ENCODE data around the gene ZNF90.
"Not testable (repeated sequence)": the region's sequence is repeated elsewhere in the genome, so short reads cannot be mapped to it uniquely, and the experiment has no call there.

ZNF90 gene

DNA sequence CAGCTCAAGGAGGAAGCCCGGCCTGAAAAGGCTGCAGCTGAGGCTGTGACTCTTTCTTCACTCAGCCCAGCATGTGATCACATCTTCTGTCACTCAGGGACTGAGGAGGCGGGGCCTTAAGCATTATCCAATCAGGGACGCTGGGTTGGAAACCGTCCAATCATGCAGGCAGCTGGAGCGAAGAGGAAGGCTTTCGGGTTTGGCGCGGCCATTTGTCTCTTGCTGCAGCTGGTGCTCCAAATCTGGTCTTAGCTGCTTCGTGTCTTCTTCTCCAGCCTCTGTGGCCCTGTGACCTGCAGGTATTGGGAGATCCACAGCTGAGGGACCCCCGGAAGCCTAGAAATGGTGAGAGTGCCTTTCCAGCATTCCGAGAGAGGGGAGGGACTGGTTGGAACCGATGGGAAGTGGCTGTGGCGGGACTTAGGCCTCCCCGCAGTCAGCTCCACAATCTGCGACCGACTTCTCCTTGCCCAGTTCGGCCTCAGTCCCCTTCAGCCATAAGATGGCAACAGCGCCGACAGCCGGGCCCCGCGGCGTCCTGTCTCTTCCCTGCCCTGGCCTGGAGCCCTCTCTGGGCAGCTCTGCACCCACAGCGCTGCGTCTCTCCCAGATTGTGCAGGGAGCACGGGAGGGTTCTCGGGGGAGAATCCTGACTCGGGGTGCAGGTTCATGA is at the start of gene ZNF90:
TSS of gene ZNF90 (plus strand) at position 210 of the 673 bp plus-strand sequence. CDS start at position 343, 133 bp downstream.
- DNase-seq = peak; percentile 78 to 85

DNA sequence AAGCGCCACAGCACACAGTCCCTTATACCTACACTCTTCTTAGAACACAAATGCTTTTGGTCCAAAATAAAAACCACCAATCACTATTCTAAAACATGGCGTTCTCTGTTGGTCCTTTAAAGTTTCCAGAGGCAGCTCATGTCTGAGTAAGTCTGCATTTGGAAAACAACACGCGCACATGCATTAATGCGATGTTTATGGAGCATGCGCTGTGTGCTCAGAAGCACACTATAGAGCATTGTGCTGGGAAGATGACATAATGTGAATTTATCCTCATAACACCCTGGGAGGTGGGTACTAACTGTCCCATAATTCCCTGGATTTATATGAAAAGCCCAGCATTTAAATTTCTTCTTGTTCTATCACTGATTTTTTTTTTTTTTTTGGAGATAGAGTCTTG is 49.2 kb upstream of the ZNF90 start:
- no peak for DNase-seq

DNA sequence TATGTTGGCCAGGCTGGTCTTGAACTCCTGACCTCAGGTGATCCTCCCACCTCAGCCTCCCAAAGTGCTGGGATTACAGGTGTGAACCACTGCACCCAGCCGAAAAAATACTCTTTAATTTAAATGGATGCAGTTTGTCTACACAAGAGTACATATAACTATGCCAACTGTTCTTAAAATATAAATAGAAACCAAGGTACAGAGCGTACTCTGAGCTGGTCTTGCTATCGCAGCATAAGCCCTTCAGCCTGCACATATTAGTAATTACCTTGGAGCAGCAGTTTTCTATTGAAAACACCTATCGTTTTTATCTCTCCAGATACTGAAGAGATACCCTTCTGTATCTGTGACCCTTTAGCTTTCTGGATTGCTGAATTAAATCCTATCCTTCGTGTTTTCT is 41.9 kb upstream of the ZNF90 start:
- DNase-seq = no peak

DNA sequence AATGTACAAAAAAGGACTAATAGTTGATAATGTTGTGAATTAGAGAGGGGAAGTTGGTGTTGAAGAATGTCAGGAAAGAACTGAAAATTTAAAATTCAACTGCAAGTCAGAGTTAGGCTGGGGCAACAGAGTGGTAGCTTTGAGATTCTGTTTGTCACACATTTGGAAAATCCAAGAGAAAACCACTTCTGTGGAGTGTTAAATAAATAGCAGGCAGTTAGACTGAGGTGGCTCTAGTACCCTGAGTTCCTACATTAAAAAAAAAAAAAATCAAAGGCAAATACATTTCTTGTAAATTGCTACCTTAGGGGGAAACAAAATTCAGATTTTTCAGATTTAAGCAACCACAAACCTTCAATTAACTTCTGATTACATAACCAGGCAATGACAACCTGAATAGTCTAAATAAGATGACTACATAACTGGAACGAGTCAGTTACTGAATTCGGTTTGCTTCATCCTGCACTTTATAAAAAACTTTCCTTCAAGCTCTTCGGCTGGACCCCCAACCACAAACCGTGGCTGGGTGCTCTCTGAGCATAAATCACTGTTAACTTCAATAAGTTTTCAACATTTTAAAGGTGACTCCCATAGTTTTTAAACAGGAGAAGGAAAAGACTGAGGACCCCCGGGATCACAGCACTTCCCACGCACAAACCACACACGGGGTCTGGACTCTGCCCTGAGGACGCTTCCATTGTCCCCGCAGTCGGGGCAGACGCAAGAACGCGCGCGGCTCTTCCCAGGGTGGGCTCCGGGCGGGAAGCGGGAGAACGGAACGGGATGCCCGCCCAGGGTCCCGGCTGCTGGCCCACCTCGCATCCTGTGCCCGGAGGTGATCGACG is 39.2 kb upstream of the ZNF90 start:
- no peak for DNase-seq

DNA sequence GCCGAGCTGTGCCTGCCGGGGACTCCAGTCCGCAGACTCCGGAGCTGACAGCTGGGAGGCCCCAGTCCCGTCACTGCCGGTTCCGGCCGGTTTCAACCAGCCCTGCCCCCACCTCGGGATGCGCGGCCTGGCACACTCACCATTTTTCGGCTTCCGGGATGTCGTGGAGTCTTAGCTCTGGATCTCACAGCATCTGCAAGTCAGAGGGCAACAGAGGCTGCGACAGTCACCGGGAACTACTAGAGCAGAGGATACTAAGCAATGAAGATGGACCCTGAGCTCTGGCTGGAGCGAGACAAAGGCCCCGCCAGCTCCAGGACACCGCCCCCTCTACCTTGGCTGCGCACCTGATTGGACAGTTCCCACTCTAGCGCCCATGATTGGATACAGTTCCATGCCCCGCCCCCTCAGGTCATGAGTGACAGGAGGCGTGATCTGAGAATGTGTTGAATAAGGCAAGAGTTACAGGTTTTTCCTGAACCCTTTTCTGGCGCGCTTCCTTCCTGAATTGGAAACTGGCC is 38.5 kb upstream of the ZNF90 start, which contains the start of gene ZNF682:
TSS of gene ZNF682 (minus strand) at position 303 of the 521 bp plus-strand sequence. CDS start at position 143, 160 bp downstream.
- DNase-seq = peak; percentile 89 to 95

DNA sequence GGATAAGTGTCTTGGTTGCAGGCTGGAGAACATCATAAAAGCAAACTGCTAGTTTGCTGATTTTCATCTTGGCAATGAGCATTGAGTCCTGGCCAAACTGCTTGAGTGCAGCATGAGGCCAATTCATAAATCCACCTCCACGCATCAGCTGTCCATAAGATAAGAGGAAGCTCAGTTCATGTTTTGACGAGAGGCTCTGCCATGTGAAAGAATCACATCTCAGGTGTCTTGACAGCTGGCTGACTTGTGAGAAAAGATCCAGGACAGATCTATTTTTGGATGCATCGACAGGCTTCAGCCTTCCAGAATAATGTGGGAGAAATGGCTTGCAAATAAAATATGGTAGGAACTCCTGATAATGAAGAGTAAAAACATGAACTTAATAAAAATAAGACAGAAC is 33.1 kb upstream of the ZNF90 start:
- no peak for DNase-seq

DNA sequence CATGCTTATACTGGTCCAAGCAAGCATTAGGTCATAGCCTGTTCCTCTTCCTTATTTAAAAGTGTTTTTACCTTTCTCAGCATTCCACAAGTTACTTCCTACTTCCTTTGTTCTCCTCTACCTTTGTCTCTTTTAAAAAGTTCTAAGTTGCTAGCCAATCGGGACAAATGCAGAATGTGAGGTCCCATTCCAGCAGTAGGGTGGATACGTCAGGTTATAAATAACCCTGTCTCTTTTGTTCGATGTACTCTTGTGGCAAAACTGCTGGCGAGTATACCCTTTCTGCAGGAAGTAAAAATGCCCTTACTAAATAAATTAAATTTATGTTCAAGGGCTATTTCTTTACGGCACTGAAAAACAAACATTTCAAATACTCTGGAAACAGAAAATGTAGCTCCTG is 32.1 kb upstream of the ZNF90 start:
- not testable (repeated sequence) for DNase-seq

DNA sequence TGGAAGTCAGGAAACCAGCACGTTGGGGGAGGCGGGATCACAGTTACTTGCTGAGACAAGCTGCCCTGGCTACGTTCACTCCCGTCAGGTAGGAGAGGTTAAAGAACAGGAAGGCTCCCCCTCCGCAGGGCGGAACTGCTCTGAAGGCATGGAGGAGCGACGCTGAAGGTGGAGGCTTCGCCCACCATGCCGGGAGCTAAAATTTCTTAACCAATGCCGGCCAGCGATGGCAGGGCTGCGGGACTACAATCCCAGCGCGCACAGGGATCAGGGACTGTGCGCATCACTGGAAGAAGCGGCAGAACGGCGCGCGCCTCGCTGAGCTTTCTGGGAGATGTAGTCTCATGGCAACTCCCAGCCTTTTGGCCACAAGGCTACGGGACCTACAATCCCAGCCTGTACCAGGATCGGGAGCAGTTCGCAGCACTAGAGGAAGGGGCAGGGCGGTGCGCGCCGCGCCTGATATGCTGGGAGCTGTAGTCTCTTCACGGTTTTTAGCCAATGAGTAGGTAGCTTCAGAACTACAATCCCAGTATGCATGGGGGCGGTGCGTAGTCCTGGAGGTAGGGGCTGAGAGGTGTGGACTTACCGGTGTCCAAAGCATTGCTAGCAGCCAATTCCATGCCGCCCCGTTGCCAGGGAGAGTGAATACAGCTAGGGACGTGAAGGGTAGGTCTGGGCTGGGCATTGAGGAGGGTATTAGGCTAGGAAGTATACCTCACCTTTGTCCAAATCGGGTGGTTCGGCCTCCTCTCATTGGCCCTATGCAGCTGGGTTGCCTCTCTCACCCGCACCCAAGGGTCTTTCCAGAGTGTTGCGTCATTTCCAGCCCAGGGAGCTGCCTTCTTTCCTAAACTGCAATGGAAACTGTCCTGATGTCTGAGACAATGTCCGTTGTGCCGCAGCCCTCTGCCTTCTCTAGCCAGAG is 25.7 kb upstream of the ZNF90 start:
- DNase-seq = peak; percentile 92 to 94

DNA sequence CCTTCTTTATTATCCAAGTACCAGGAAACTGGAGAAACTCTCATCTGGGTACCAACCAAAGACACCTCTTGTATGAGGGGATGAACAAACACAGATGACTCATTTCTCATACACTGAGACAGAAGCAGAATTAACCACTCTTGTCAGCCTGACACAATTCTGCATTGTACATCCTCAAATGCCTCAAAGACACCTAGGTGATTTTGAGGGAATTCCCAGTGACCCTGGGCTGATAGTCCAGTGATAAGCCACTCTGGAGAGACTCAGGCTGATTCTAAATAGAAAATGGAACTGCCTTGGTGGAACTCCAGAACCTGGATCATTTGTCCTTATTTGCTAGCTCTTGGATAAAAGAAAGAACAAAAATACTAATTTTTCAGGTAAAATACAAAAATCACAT is 19.1 kb upstream of the ZNF90 start:
- not testable (repeated sequence) for DNase-seq

DNA sequence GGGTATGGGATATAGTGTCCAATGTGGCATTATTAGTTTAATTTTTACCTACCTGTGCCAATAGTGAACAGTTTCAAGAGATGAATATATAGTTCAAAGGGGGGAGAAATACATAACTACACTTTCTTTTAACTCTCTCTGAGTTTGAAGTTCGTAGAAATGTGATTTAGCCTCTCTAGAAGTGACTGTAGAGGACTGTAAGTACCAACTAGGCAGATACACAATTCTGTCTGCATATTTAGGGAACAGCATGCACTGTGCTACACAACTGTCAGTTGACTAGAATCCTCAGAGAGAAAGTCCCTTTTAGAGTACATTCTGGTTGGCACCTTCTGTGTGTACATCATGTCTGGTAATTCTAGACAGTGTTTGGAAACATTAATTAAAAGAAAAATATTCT is 17.5 kb upstream of the ZNF90 start:
- no peak for DNase-seq

DNA sequence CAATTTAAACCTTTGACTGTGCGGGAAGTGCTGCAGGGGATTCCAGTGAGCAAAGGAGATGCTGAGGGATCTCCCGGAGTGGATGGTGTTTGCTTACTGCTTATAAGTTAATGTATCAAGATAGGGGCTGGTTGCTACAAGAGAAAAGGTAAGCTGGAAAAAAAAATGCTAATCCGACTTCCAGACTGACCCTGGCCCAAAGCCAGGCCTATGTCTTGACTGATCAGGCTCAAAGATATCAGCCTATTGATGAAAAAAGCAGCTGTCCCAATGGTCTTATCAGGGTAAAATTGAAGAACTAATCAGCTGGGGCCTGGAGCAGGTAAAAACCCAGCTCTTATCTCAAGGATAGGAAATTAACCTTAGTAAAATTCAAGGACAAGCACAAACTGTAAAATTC is 10.9 kb upstream of the ZNF90 start:
- no peak for DNase-seq

DNA sequence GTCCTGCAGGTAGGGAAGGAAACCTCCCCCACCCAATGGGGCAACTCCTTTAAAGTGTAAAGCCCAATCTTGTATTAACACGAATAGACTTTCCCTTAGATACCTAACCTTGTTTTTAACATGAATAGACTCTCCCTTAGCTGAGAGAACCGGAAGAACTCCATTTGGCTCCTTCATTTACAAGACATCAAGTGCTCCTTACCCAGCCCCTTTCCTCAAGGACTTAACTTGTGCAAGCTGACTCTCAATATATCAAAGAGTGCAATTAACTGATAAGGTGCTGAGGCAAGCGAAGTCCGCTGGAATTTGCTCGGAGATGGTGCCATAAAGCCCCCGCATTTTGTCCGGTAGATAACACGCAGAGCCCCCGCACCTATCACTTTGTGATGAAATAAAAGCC is 9.9 kb upstream of the ZNF90 start:
- DNase-seq = no peak

DNA sequence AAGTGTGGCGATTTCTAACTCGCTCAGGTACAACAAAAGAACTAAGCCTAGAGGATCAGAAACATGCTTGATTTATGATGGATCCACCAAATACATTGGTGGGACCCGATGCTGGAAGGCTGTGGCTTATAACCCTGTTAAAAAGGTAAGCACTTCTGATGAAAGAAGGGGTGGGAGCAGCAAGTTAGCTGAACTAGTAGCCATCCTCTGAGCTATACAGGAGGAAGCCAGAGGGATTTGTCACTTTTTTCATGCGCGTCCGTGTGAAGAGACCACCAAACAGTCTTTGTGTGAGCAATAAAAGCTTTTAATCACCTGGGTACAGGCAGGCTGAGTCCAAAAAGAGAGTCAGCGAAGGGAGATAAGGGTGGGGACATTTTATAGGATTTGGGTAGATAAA is 9.2 kb upstream of the ZNF90 start:
- not testable (repeated sequence) for DNase-seq

DNA sequence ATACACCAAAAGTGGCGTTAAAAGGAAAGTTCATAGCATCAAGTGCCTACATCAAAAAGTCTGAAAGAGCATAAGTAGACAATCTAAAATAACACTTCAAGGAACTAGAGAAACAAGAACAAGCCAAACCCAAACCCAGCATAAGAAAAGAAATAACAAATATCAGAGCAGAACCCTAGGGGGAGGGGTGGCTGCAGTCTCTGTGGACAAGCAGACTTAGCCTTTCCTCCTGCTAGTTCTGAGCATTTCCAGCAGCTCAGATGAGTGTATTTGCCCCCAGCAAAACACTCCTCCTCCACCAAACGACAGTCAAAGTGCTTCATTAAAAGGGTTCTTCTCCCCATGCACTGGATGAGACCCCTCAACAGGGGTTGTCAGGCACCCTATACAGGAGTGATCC is 7.1 kb upstream of the ZNF90 start:
- no peak for DNase-seq

DNA sequence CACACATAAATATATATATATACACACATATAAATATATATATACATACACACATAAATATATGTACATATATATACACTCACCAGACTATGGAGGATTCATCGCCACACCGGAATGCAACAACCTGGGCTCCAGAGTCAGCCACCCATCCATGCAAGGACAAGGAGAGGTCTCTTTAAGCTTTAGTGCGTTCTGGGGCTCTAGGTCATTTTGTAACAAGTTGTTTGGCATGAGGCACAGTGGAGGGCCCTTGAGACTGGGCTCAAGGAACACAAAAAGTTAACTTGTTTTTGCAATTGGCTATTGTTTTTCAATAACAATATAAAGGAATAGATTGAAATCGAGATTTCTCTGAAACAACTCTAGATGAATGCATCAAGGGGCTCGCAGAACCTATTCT is 4.9 kb upstream of the ZNF90 start:
- no peak for DNase-seq

DNA sequence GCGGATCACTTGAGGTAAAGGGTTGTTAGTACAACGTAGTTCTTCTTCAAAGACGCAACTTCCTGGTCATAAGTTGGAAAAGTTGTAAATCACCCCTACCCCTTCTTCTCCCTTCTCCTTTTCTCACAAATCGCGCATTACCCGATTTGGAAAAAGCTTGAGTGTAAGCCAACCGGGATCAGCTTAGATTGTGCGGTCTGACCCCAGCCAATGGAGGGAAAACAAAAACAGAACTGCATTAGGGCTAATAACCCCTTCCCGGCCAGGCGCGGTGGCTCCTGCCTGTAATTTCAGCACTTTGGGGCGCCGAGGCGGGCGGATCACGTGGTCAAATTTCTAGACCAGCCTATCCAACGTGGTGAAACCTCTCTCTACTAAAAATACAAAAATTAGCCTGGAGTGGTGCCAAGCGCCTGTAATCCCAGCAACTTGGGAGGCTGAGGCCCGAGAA is 806 bp downstream of the ZNF90 start:
- DNase-seq = no peak

DNA sequence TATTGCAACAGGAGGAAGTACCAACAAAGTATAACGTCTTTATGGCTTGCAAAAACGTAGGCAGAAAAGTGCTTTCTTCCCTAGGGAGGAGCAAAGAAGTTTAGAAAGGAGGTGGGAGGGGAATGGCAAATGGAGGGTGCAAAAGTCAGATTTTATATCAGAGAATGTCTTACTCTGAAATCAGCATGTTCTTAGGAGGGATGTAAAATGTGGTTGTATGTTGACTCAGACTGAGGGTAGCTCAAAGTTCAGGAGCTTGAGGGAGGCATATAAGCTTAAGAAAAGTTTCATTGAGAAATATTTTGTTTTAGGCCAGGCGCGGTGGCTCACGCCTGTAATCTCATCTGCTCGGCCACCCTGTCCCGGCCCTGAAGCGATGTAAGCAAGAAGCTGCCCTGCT is 1.7 kb downstream of the ZNF90 start:
- DNase-seq = no peak

DNA sequence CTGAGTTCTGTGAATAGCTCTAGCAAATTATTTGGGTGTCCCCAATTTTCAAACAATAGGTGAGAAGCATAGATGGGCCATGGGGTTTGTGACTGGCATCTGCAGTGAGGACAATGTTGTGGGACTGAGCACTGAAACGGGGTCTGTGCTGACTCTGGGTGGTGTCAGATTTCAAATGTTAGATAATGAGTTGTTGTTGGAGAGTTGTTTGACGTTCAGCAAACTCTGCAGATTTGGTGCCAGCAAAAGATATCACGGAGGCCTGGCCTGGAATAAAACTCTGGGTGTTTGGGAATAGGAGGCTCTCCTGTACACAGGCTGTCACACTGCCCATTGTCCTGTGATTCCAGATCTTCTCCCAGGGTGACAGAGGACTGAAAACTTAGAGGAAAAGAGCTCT is 2.9 kb downstream of the ZNF90 start:
- DNase-seq = no peak

DNA sequence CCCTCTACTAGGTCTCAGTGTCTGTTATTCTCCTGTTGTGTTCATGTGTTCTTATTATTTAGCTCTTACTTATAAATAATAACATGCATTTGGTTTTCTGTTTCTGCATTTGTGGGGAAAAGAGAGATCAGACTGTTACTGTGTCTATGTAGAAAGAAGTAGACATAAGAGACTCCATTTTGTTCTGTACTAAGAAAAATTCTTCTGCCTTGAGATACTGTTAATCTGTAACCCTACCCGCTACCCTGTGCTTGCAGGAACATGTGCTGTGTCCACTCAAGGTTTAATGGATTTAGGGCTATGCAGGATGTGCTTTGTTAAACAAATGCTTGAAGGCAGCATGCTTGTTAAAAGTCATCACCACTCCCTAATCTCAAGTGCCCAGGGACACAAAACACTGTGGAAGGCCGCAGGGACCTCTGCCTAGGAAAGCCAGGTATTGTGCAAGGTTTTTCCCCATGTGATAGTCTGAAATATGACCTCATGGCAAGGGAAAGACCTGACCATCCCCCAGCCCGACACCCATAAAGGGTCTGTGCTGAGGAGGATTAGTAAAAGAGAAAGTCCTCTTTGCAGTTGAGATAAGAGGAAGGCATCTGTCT is 4.5 kb downstream of the ZNF90 start:
- DNase-seq = peak; percentile 0 to 15

DNA sequence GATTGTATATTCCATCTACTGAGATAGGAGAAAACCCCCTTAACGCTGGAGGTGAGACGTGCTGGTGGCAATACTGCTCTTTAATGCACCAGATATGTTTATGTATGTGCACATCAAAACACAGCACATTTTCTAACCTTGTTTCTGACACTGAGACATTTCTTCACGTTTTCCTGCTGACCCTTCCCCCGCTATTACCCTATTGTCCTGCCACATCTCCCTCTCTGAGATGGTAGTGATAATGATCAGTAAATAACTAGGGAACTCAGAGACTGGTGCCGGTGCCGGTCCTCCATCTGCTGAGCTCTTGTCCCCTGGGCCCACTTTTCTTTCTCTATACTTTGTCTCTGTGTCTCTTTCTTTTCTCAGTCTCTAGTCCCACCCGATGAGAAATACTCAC is 5.1 kb downstream of the ZNF90 start:
- DNase-seq = peak in 1 of 2 experiments; percentile 3

DNA sequence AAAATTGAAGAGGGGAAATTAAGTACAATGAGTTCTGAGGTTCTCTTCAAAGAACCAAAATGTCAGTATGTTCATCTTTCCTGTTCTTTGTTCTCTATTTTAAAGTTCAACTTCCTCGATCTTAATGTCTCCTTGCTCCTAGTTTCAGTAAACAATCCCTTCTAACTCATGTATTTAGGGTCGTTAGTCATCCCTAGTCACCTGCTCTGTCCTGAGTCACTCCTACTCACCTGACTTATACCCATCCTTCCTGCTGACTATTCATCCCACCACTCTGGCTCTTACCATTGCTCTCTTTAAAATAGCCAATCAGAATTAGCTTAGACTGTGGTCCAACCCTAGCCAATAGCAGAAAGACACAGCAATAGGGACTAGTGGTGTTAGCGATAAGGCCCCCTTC is 24.3 kb downstream of the ZNF90 start:
- no peak for DNase-seq

DNA sequence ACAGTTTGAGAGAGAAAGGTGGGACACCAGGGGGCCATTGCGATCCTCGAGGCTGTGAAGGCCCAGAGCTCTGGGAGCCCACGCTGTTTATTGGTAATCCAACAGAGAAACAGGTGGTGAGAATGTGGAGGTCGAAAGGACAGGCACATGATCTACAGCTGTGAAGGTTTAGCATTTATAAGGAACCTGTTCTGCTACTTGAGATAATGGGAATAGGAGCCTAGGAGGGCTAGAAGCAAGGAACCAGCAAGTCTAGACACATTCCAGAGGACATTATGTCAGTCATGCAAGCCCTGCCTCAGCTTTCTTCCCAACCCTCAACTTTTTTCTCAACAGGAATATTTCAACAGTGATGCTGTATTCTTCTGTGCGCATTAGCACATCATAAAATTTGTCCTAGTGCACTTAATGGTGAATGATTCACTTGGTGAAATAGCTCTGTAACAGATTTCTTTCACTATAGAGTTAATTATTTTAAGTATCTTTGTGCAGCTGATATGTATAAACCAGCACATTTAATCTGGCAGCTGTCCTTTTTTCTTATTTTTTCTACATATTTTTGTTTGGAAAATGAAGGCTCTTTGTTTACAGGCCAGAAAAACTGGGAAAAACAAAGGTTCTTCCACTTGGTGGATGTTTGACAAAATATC is 25.4 kb downstream of the ZNF90 start:
- no peak for DNase-seq

Data from NCI-H526 (cell line).